Stomach (tissue), 4 donors: ENCODE data around the gene PARVB.

Experiments used
- CTCF ChIP-seq, 7 experiments: fragments of 450-650 bp in 4 of 7; fragments of 200-600 bp in 3 of 7; sonication (generic) in 3 of 7; IDR thresholded peaks; one replicate each; pipeline ENCODE4 v1.5.1; 2016 to 2019; ENCODE audit warnings: antibody characterized with exemption in 7 of 7, control low read depth in 2 of 7, mild to moderate bottlenecking in 1 of 7
- POLR2A ChIP-seq, 4 donors: fragments of 450-650 bp; IDR thresholded peaks; one replicate each; pipeline ENCODE4 v1.6.1; 2016; ENCODE audit warnings: antibody characterized with exemption in 4 of 4, control low read depth in 2 of 4, mild to moderate bottlenecking in 1 of 4, moderate library complexity in 1 of 4

GRCh38 chr22:44173154-44173553 is 149.1 kb downstream of the PARVB start:
- TF ChIP-seq CTCF (IDR thresholded peaks at IDR 0.05) = no peak
- no peak for TF ChIP-seq POLR2A (IDR thresholded peaks at IDR 0.05)
